ENCODE data around the gene LRRC19. TPM values are rescaled to one million over a fixed set of nuclear protein-coding genes. Genes with fewer than 3 reads are reported as not detected.

LRRC19 gene
- total RNA-seq, 1 experiment from 2014 or later, result 0.21 TPM

DNA sequence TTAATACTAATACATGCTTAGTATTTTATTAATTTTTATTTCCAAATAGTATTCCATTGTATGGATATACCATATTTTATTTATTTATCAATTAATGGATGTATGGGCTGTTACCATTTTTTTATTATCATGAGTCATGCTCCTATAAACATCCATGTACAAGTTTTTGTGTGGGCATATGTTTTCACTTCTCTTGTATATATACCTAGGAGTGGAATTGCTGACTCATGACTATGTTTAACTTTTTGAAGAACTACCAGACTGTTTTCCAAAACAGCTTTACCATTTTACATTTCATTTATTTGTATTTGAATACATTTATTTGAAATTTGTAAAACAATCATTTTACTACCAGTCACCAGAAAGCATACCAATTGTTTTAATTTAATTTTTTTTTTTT, 14.1 kb upstream of the LRRC19 start:
- Mint-ChIP-seq H3K4me1 (ENCODE audit: low read depth, unreplicated experiment) (no peaks in the 10 kb centered on the region), H3K4me3 (ENCODE audit: low read depth, unreplicated experiment) (no peak overlapping the region), H3K27me3 (ENCODE audit: unreplicated experiment) (no peaks in the 10 kb centered on the region), H3K9me3 (ENCODE audit: low read depth, unreplicated experiment) (no peaks in the 10 kb centered on the region), H3K36me3 (ENCODE audit: insufficient read depth, unreplicated experiment) (peaks cover 4% of the 10 kb centered on the region), H3K27ac (ENCODE audit: unreplicated experiment) (no peak overlapping the region)
- no TSS peak for BruUV-seq (replicated peaks)
- intact Hi-C loops (cut with micrococcal nuclease; ENCODE audit: unreplicated experiment), result no loop called here
- CTCF ChIA-PET, result no interaction called here
- TF ChIP-seq, protein P1, sequence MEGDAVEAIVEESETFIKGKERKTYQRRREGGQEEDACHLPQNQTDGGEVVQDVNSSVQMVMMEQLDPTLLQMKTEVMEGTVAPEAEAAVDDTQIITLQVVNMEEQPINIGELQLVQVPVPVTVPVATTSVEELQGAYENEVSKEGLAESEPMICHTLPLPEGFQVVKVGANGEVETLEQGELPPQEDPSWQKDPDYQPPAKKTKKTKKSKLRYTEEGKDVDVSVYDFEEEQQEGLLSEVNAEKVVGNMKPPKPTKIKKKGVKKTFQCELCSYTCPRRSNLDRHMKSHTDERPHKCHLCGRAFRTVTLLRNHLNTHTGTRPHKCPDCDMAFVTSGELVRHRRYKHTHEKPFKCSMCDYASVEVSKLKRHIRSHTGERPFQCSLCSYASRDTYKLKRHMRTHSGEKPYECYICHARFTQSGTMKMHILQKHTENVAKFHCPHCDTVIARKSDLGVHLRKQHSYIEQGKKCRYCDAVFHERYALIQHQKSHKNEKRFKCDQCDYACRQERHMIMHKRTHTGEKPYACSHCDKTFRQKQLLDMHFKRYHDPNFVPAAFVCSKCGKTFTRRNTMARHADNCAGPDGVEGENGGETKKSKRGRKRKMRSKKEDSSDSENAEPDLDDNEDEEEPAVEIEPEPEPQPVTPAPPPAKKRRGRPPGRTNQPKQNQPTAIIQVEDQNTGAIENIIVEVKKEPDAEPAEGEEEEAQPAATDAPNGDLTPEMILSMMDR (IDR thresholded peaks at IDR 0.05; ENCODE audit: unreplicated experiment), result no peak
- no peak for DNase-seq

DNA sequence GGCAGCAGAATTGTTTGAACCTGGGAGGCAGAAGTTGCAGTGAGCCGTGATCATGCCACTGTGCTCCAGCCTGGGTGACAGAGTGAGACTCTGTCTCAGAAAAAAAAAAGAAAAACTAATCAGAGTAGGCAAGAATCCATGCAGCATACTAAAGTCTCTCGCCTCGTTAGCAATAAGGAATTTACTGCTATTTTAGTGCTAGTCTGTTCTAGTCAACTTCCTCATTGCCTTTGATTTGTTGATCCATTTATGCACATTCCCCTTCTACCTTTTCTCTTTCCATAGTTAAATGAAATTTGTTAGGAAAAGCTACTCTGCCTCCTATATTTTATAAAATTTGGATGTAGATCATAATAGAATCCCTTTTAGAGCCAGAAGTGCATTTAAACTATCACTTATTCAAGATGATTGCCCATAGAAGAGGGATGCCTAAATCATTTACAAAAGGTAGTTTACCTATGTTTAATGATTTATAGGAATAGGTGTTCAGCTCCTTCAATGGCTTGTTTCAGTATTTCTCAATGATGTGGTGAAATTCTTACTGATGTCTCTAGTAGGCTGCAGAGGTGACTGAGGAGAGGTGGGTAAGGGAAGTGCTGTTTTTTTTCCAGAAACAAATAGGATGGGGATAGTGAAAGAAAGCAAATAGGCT, 1.9 kb downstream of the LRRC19 start:
- TF ChIP-seq, protein P1 (IDR thresholded peaks at IDR 0.05; ENCODE audit: unreplicated experiment), result no peak
- CTCF ChIA-PET, result interaction anchor here (1.0 kb wide), 1 partner anchor 47 kb away, joined by 4 read pairs; the partner anchor contains the start of gene IFT74
- peak overlapping the region; percentile 4 for H3K4me3 Mint-ChIP-seq (ENCODE audit: low read depth, unreplicated experiment)

GRCh38 chr9:26995810-26996209, 9.7 kb downstream of the LRRC19 start:
- Mint-ChIP-seq H3K9me3 (ENCODE audit: low read depth, unreplicated experiment) (no peaks in the 10 kb centered on the region), H3K4me3 (ENCODE audit: low read depth, unreplicated experiment) (no peak overlapping the region), H3K4me1 (ENCODE audit: low read depth, unreplicated experiment) (no peaks in the 10 kb centered on the region), H3K36me3 (ENCODE audit: insufficient read depth, unreplicated experiment) (no peaks in the 10 kb centered on the region), H3K27ac (ENCODE audit: unreplicated experiment) (no peak overlapping the region), H3K27me3 (ENCODE audit: unreplicated experiment) (no peaks in the 10 kb centered on the region)
- TF ChIP-seq, protein P1 (IDR thresholded peaks at IDR 0.05; ENCODE audit: unreplicated experiment), result no peak
- CTCF ChIA-PET, result no interaction called here
- DNase-seq, result no peak
- BruUV-seq (replicated peaks), result no TSS peak
- intact Hi-C loops (cut with micrococcal nuclease; ENCODE audit: unreplicated experiment), result no loop called here

More for the DNA sequence above, 1.9 kb downstream of the LRRC19 start:
- no peaks in the 10 kb centered on the region for H3K27me3 Mint-ChIP-seq (ENCODE audit: unreplicated experiment)
- no peak for DNase-seq
- intact Hi-C loops (cut with micrococcal nuclease; ENCODE audit: unreplicated experiment), result no loop called here
- no peak overlapping the region for H3K27ac Mint-ChIP-seq (ENCODE audit: unreplicated experiment)
- no TSS peak for BruUV-seq (replicated peaks)
- no peaks in the 10 kb centered on the region for H3K9me3 Mint-ChIP-seq (ENCODE audit: low read depth, unreplicated experiment)
- H3K4me1 Mint-ChIP-seq (ENCODE audit: low read depth, unreplicated experiment), result peaks cover 17% of the 10 kb centered on the region
- no peaks in the 10 kb centered on the region for H3K36me3 Mint-ChIP-seq (ENCODE audit: insufficient read depth, unreplicated experiment)

DNA sequence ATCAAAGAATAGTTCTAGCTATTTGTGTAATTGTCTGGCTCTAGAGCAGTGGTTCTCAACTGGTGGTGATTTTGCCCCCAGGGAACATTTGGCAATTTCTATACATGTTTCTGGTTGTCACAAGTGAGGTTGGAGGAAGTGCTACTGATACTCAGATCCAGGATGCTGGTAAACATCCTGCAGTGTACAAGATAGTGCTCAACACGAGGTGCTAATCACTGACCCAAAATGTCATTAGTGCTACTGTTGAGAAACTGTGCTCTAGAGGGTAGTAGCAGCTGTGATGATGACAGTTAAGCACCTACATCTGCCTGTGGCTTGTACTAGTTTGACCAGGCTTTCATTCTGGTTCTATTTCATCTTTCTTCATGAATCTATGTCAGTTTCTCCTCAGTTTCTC, 22.1 kb downstream of the LRRC19 start:
- BruUV-seq (replicated peaks), result no TSS peak
- no peak for DNase-seq
- H3K36me3 Mint-ChIP-seq (ENCODE audit: insufficient read depth, unreplicated experiment), result no peaks in the 10 kb centered on the region
- H3K9me3 Mint-ChIP-seq (ENCODE audit: low read depth, unreplicated experiment), result no peaks in the 10 kb centered on the region
- H3K4me1 Mint-ChIP-seq (ENCODE audit: low read depth, unreplicated experiment), result no peaks in the 10 kb centered on the region
- CTCF ChIA-PET, result interaction anchor here (1.1 kb wide), 1 partner anchor 10 kb away, joined by 3 read pairs; no protein-coding TSS in a partner anchor
- no peaks in the 10 kb centered on the region for H3K27me3 Mint-ChIP-seq (ENCODE audit: unreplicated experiment)
- TF ChIP-seq, protein P1 (IDR thresholded peaks at IDR 0.05; ENCODE audit: unreplicated experiment), result no peak
- H3K4me3 Mint-ChIP-seq (ENCODE audit: low read depth, unreplicated experiment), result no peak overlapping the region
- no peak overlapping the region for H3K27ac Mint-ChIP-seq (ENCODE audit: unreplicated experiment)
- intact Hi-C loops (cut with micrococcal nuclease; ENCODE audit: unreplicated experiment), result no loop called here

All from Calu3 (cell line).